Type B pancreatic cell (in vitro differentiated cells): Measurements from ENCODE around the gene HEXB. TPM values are rescaled to one million over a fixed set of nuclear protein-coding genes. Genes with fewer than 3 reads are reported as not detected.

ENCODE experiments used
- DNase-seq: peaks from one replicate; pipeline ENCODE4 v3.0.0; 2021; ENCODE audit warnings: mixed read lengths; ENCODE audit not compliant: unreplicated experiment; ENCODE audit errors: extremely low spot score
- H3K27ac Mint-ChIP-seq: 2 replicates; pipeline ENCODE4 v1.8.0; 2021; ENCODE audit warnings: mild to moderate bottlenecking, mixed read lengths
- H3K27me3 Mint-ChIP-seq: 2 replicates; pipeline ENCODE4 v1.8.0; 2021; ENCODE audit warnings: mixed read lengths
- H3K36me3 Mint-ChIP-seq: 2 replicates; pipeline ENCODE4 v1.8.0; 2021; ENCODE audit warnings: mixed read lengths
- H3K4me1 Mint-ChIP-seq: one replicate; pipeline ENCODE4 v1.8.0; 2021; ENCODE audit warnings: mixed read lengths; ENCODE audit not compliant: unreplicated experiment
- H3K4me3 Mint-ChIP-seq: 2 replicates; pipeline ENCODE4 v1.8.0; 2021; ENCODE audit warnings: mild to moderate bottlenecking, mixed read lengths
- H3K9me3 Mint-ChIP-seq: 2 replicates; pipeline ENCODE4 v1.8.0; 2021; ENCODE audit warnings: mixed read lengths
- CTCF ChIP-seq: fragments of 200-600 bp; sonication (generic); conservative IDR thresholded peaks from 2 replicates; pipeline ENCODE4 v1.5.0; 2021; ENCODE audit warnings: antibody characterized with exemption, mild to moderate bottlenecking
- total RNA-seq: library from RNA; stranded (reverse); gene quantifications from 2 replicates; pipeline ENCODE4 v1.2.1, GENCODE V29; 2021; ENCODE audit warnings: low replicate concordance

The HEXB gene
- total RNA-seq, 1 donor from 2014 or later, result 76.6 TPM

GRCh38 chr5:74653991-74654390, 31.0 kb upstream of the HEXB start:
- no peaks in the 10 kb centered on the region for H3K36me3 Mint-ChIP-seq

GRCh38 chr5:74655206-74655605, 29.8 kb upstream of the HEXB start:
- no peak overlapping the region for H3K4me3 Mint-ChIP-seq
- no peaks in the 10 kb centered on the region for H3K27me3 Mint-ChIP-seq
- no peaks in the 10 kb centered on the region for H3K36me3 Mint-ChIP-seq
- DNase-seq, result no peak
- H3K9me3 Mint-ChIP-seq, result no peaks in the 10 kb centered on the region
- H3K4me1 Mint-ChIP-seq, result peaks cover 15% of the 10 kb centered on the region
- no peak for TF ChIP-seq CTCF
- H3K27ac Mint-ChIP-seq, result no peak overlapping the region

More at GRCh38 chr5:74653991-74654390, 31.0 kb upstream of the HEXB start:
- Mint-ChIP-seq H3K9me3 (no peaks in the 10 kb centered on the region), H3K4me3 (no peak overlapping the region), H3K4me1 (peaks cover 14% of the 10 kb centered on the region), H3K27me3 (no peaks in the 10 kb centered on the region), H3K27ac (no peak overlapping the region)
- no peak for DNase-seq
- TF ChIP-seq CTCF, result no peak

- H3K9me3 Mint-ChIP-seq, result no peaks in the 10 kb centered on the region
- no peak for TF ChIP-seq CTCF
- DNase-seq, result no peak
- peaks cover 19% of the 10 kb centered on the region for H3K4me1 Mint-ChIP-seq
- no peaks in the 10 kb centered on the region for H3K36me3 Mint-ChIP-seq
- no peak overlapping the region for H3K4me3 Mint-ChIP-seq
- no peak overlapping the region for H3K27ac Mint-ChIP-seq
- no peaks in the 10 kb centered on the region for H3K27me3 Mint-ChIP-seq
Observed at GRCh38 chr5:74655716-74656115, 29.3 kb upstream of the HEXB start.

- Mint-ChIP-seq H3K9me3 (no peaks in the 10 kb centered on the region), H3K27ac (no peak overlapping the region), H3K4me3 (no peak overlapping the region), H3K36me3 (no peaks in the 10 kb centered on the region), H3K27me3 (no peaks in the 10 kb centered on the region), H3K4me1 (peaks cover 17% of the 10 kb centered on the region)
- no peak for TF ChIP-seq CTCF
- DNase-seq, result no peak
Observed at GRCh38 chr5:74657165-74657564, 27.9 kb upstream of the HEXB start.

- Mint-ChIP-seq H3K4me1 (peaks cover 15% of the 10 kb centered on the region), H3K27me3 (no peaks in the 10 kb centered on the region), H3K9me3 (no peaks in the 10 kb centered on the region), H3K27ac (no peak overlapping the region), H3K36me3 (no peaks in the 10 kb centered on the region), H3K4me3 (no peak overlapping the region)
- TF ChIP-seq CTCF, result no peak
- DNase-seq, result no peak
Observed at GRCh38 chr5:74659172-74659571, 25.9 kb upstream of the HEXB start.

- TF ChIP-seq CTCF, result no peak
- no peak for DNase-seq
- Mint-ChIP-seq H3K36me3 (no peaks in the 10 kb centered on the region), H3K9me3 (no peaks in the 10 kb centered on the region), H3K27me3 (no peaks in the 10 kb centered on the region), H3K27ac (no peak overlapping the region), H3K4me1 (peaks cover 10% of the 10 kb centered on the region), H3K4me3 (no peak overlapping the region)
Observed at GRCh38 chr5:74660140-74660539, 24.9 kb upstream of the HEXB start.
